Coronary artery (tissue), 2 donors: Measurements from ENCODE around the gene CFAP299.
"Not testable (repeated sequence)": the region's sequence is repeated elsewhere in the genome, so short reads cannot be mapped to it uniquely, and the experiment has no call there.

Source experiments
- DNase-seq: peaks from one replicate; pipeline ENCODE4 v3.0.0-alpha.2; 2017; ENCODE audit warnings: low spot score
- H3K27ac ChIP-seq, 2 donors: fragments of 200-600 bp; sonication (generic); one replicate each; pipeline ENCODE4 v1.5.1; 2016 to 2019
- H3K4me3 ChIP-seq: fragments of 200-600 bp; sonication (generic); 2 replicates; pipeline ENCODE4 v1.5.1; 2016; ENCODE audit warnings: mild to moderate bottlenecking, moderate library complexity
- TF ChIP-seq, protein P1 (sequence below): fragments of 200-600 bp; sonication (generic); IDR thresholded peaks from one replicate; pipeline ENCODE4 v1.5.1; 2019; ENCODE audit warnings: antibody characterized with exemption

Gene CFAP299

DNA sequence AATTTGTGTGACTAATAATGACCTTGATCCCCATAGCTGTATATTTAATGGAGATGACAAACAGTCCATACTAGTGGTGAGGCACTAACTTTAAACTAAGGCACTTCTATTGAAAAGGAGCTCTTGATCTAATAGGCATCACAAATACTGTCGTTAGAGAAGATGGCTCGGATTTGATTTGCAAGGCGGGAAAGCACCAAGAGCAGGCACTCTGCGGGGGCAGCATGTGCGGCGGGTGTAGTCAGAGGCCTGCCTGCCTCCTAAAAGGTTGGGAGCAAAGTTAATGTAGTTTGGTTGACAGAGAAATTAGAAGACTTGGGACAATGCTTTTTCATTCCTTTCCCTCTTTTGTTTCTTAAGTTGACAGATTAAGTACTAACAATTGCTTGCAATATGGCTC, 278.8 kb downstream of the CFAP299 start:
- Histone ChIP-seq H3K4me3 (no peak overlapping the region), H3K27ac (no peak overlapping the region)
- TF ChIP-seq, protein P1, sequence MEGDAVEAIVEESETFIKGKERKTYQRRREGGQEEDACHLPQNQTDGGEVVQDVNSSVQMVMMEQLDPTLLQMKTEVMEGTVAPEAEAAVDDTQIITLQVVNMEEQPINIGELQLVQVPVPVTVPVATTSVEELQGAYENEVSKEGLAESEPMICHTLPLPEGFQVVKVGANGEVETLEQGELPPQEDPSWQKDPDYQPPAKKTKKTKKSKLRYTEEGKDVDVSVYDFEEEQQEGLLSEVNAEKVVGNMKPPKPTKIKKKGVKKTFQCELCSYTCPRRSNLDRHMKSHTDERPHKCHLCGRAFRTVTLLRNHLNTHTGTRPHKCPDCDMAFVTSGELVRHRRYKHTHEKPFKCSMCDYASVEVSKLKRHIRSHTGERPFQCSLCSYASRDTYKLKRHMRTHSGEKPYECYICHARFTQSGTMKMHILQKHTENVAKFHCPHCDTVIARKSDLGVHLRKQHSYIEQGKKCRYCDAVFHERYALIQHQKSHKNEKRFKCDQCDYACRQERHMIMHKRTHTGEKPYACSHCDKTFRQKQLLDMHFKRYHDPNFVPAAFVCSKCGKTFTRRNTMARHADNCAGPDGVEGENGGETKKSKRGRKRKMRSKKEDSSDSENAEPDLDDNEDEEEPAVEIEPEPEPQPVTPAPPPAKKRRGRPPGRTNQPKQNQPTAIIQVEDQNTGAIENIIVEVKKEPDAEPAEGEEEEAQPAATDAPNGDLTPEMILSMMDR, result no peak
- no peak for DNase-seq

DNA sequence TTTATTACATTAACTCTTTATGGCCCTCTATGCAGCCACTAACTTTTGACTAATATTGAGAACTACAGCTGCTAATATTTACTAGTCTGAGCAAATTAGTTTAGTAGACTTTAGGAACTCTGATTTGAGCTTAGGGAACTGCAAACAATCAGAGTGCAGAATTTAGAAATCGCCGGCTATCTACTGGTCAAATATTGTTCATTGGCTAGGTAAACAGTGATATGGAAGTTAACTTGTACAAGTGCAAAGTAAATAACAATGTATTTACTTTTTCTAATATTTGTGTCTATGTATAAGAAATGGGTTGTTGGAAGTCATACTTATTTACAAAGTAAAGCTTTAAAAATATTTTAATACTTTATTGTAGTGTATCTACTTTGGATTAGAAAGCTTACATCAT, 279.6 kb downstream of the CFAP299 start:
- DNase-seq, result no peak
- TF ChIP-seq, protein P1, result no peak
- Histone ChIP-seq H3K27ac (no peak overlapping the region), H3K4me3 (no peak overlapping the region)

- H3K27ac ChIP-seq, result no peak overlapping the region
- H3K4me3 ChIP-seq, result no peak overlapping the region
- TF ChIP-seq, protein P1, result no peak
- no peak for DNase-seq
These were observed 283.6 kb downstream of the CFAP299 start for GRCh38 chr4:80619070-80619674.

GRCh38 chr4:80631861-80632260, 296.3 kb downstream of the CFAP299 start:
- H3K27ac ChIP-seq, result no peak overlapping the region
- H3K4me3 ChIP-seq, result no peak overlapping the region
- TF ChIP-seq, protein P1, result no peak
- no peak for DNase-seq

DNA sequence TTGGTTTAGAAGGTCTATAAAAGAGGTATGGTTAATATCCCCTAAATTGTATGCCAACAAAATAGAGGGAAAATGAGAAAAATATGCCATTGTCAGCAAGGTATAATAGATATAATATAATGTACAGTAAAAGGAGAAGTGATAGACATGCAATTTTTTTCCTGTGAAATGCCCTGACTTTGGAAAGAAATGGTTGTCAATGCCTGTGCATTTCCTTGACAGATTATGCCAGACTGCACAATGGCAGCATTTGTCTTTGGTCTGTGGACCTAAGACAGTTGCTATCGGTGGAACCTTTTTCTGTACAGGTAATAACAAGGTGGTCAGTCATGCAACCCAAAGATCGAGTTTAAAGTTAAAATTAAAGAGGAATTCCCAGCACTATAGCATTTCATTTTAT, 301.7 kb downstream of the CFAP299 start:
- TF ChIP-seq, protein P1, result no peak
- DNase-seq, result no peak
- no peak overlapping the region for H3K4me3 ChIP-seq

DNA sequence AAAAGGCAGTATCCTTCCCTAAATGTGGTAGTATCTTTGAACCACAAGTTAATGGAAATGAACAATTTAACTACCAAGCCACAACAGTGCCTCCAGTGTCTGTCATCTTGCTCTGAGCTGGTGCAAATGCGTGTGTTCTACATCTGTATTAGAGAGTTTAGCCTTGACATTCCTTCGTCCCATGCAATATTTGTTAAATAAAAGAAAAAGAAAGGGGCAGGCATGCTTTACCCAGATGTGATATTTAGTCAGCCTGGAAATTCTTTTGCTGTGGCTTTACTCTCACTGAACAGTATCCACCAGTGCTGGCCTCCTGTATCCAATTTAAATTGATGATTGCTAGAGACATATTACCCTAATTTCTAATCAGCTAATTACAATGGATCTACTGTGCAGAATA, 310.5 kb downstream of the CFAP299 start:
- Histone ChIP-seq H3K4me3 (no peak overlapping the region), H3K27ac (no peak overlapping the region)
- DNase-seq, result no peak
- TF ChIP-seq, protein P1, result no peak

More for the DNA sequence above, 301.7 kb downstream of the CFAP299 start:
- no peak overlapping the region for H3K27ac ChIP-seq

- DNase-seq, result no peak
- TF ChIP-seq, protein P1, result no peak
- Histone ChIP-seq H3K27ac (no peak overlapping the region), H3K4me3 (no peak overlapping the region)
These were observed 320.1 kb downstream of the CFAP299 start for GRCh38 chr4:80655662-80656061.

DNA sequence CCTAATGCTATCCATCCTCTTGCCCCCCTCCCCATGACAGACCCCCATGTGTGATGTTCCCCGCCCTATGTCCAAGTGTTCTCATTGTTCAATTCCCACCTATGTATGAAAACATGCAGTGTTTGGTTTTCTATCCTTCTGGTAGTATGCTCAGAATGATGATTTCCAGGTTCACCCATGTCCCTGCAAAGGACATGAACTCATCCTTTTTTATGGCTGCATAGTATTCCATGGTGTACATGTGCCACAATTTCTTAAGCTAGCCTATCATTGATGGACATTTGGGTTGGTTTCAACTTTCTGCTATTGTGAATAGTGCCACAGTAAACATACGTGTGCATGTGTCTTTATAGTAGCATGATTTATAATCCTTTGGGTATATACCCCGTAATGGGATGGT, 334.6 kb downstream of the CFAP299 start:
- H3K27ac ChIP-seq, DNase-seq: not testable (repeated sequence)

More for the DNA sequence above, 334.6 kb downstream of the CFAP299 start:
- H3K4me3 ChIP-seq, result not testable (repeated sequence)
